ENCODE measurements around the gene GNB4. TPM values are rescaled to one million over a fixed set of nuclear protein-coding genes. Genes with fewer than 3 reads are reported as not detected.

GNB4 gene
- total RNA-seq, 1 donor from 2014 or later: 85.7 TPM

GRCh38 chr3:179369621-179370020 lies 81.6 kb downstream of the GNB4 start:
- peaks cover 7% of the 10 kb centered on the region for H3K36me3 Mint-ChIP-seq (ENCODE audit: low read depth, unreplicated experiment)
- peaks cover 22% of the 10 kb centered on the region for H3K36me3 ChIP-seq (ENCODE audit: insufficient read depth, low read length)

GRCh38 chr3:179363332-179363731 lies 87.9 kb downstream of the GNB4 start:
- Histone ChIP-seq H2AFZ (ENCODE audit: low read depth, low read length) (no peak overlapping the region), H3K4me1 (ENCODE audit: insufficient read depth, low read length) (no peaks in the 10 kb centered on the region), H3K4me3 (ENCODE audit: insufficient read depth, low read depth, low read length) (no peak overlapping the region), H3K9me3 (ENCODE audit: insufficient read depth, low read depth, low read length) (no peaks in the 10 kb centered on the region), H4K20me1 (ENCODE audit: insufficient read depth, low read length) (no peaks in the 10 kb centered on the region), H3K36me3 (ENCODE audit: insufficient read depth, low read length) (peaks cover 25% of the 10 kb centered on the region), H3K79me2 (ENCODE audit: insufficient read depth, low read length) (no peaks in the 10 kb centered on the region), H3K4me2 (ENCODE audit: low read length) (no peak overlapping the region), H3K9ac (ENCODE audit: low read length) (no peak overlapping the region), H3K27me3 (ENCODE audit: insufficient read depth, low read length) (no peaks in the 10 kb centered on the region), H3K27ac (ENCODE audit: low read depth, low read length) (no peak overlapping the region)
- H3K27ac Mint-ChIP-seq (ENCODE audit: unreplicated experiment): no peak overlapping the region
- FAIRE-seq (no peak), DNase-seq (ENCODE audit: low read depth) (no peak)
- no peaks in the 10 kb centered on the region for H3K4me1 Mint-ChIP-seq (ENCODE audit: low read depth, unreplicated experiment)
- H3K9me3 Mint-ChIP-seq (ENCODE audit: unreplicated experiment): no peaks in the 10 kb centered on the region
- H3K36me3 Mint-ChIP-seq (ENCODE audit: low read depth, unreplicated experiment): peaks cover 13% of the 10 kb centered on the region
- H3K4me3 Mint-ChIP-seq (ENCODE audit: unreplicated experiment): no peak overlapping the region
- TF ChIP-seq EZH2 (IDR thresholded peaks at IDR 0.05; ENCODE audit: insufficient read depth, low read length): no peak
- no peak for TF ChIP-seq CTCF (IDR thresholded peaks at IDR 0.05; ENCODE audit: insufficient read depth, low read depth, low read length)
- no peaks in the 10 kb centered on the region for H3K27me3 Mint-ChIP-seq (ENCODE audit: low read depth, unreplicated experiment)

More at GRCh38 chr3:179369621-179370020, 81.6 kb downstream of the GNB4 start:
- H3K4me1 Mint-ChIP-seq (ENCODE audit: low read depth, unreplicated experiment): no peaks in the 10 kb centered on the region
- no peaks in the 10 kb centered on the region for H3K9me3 Mint-ChIP-seq (ENCODE audit: unreplicated experiment)
- no peak overlapping the region for H3K27ac Mint-ChIP-seq (ENCODE audit: unreplicated experiment)
- Histone ChIP-seq H3K9me3 (ENCODE audit: insufficient read depth, low read depth, low read length) (no peaks in the 10 kb centered on the region), H3K4me1 (ENCODE audit: insufficient read depth, low read length) (no peaks in the 10 kb centered on the region), H3K4me3 (ENCODE audit: insufficient read depth, low read depth, low read length) (no peak overlapping the region), H3K27ac (ENCODE audit: low read depth, low read length) (no peak overlapping the region), H3K9ac (ENCODE audit: low read length) (no peak overlapping the region), H3K4me2 (ENCODE audit: low read length) (no peak overlapping the region), H4K20me1 (ENCODE audit: insufficient read depth, low read length) (no peaks in the 10 kb centered on the region), H3K27me3 (ENCODE audit: insufficient read depth, low read length) (no peaks in the 10 kb centered on the region), H3K79me2 (ENCODE audit: insufficient read depth, low read length) (no peaks in the 10 kb centered on the region), H2AFZ (ENCODE audit: low read depth, low read length) (no peak overlapping the region)
- no peak for FAIRE-seq
- no peak for DNase-seq (ENCODE audit: low read depth)
- TF ChIP-seq CTCF (IDR thresholded peaks at IDR 0.05; ENCODE audit: insufficient read depth, low read depth, low read length) (no peak), EZH2 (IDR thresholded peaks at IDR 0.05; ENCODE audit: insufficient read depth, low read length) (no peak)
- H3K4me3 Mint-ChIP-seq (ENCODE audit: unreplicated experiment): no peak overlapping the region
- no peaks in the 10 kb centered on the region for H3K27me3 Mint-ChIP-seq (ENCODE audit: low read depth, unreplicated experiment)

- no peak overlapping the region for H3K4me2 ChIP-seq (ENCODE audit: low read length)
- no peak overlapping the region for H3K27ac ChIP-seq (ENCODE audit: low read depth, low read length)
- H3K4me1 ChIP-seq (ENCODE audit: insufficient read depth, low read length): no peaks in the 10 kb centered on the region
- Mint-ChIP-seq H3K4me3 (ENCODE audit: unreplicated experiment) (no peak overlapping the region), H3K4me1 (ENCODE audit: low read depth, unreplicated experiment) (no peaks in the 10 kb centered on the region), H3K36me3 (ENCODE audit: low read depth, unreplicated experiment) (peaks cover 35% of the 10 kb centered on the region), H3K27ac (ENCODE audit: unreplicated experiment) (no peak overlapping the region), H3K27me3 (ENCODE audit: low read depth, unreplicated experiment) (no peaks in the 10 kb centered on the region), H3K9me3 (ENCODE audit: unreplicated experiment) (no peaks in the 10 kb centered on the region)
- H3K79me2 ChIP-seq (ENCODE audit: insufficient read depth, low read length): peaks cover 11% of the 10 kb centered on the region
- FAIRE-seq (no peak), DNase-seq (ENCODE audit: low read depth) (no peak)
- H3K27me3 ChIP-seq (ENCODE audit: insufficient read depth, low read length): no peaks in the 10 kb centered on the region
- no peak for TF ChIP-seq CTCF (IDR thresholded peaks at IDR 0.05; ENCODE audit: insufficient read depth, low read depth, low read length)
- no peak for TF ChIP-seq EZH2 (IDR thresholded peaks at IDR 0.05; ENCODE audit: insufficient read depth, low read length)
- no peak overlapping the region for H2AFZ ChIP-seq (ENCODE audit: low read depth, low read length)
- H3K9ac ChIP-seq (ENCODE audit: low read length): no peak overlapping the region
- peaks cover 21% of the 10 kb centered on the region for H4K20me1 ChIP-seq (ENCODE audit: insufficient read depth, low read length)
- H3K9me3 ChIP-seq (ENCODE audit: insufficient read depth, low read depth, low read length): no peaks in the 10 kb centered on the region
- no peak overlapping the region for H3K4me3 ChIP-seq (ENCODE audit: insufficient read depth, low read depth, low read length)
- H3K36me3 ChIP-seq (ENCODE audit: insufficient read depth, low read length): peaks cover 36% of the 10 kb centered on the region
These were observed 95.3 kb downstream of the GNB4 start for GRCh38 chr3:179355996-179356395.

Measured in astrocyte (in vitro differentiated cells and primary cell).